PC-9 (cell line): ENCODE results near the gene BAX. TPM values are rescaled to one million over a fixed set of nuclear protein-coding genes. Genes with fewer than 3 reads are reported as not detected.

Source experiments
- Bru-seq: library from RNA; stranded (reverse); fragments of 400-500 nt; gene quantifications from one replicate; lab custom pipeline; 2021; lab: Mats Ljungman, UMichigan
- BruChase-seq, 2 experiments: library from RNA; stranded (reverse); fragments of 400-500 nt; gene quantifications; one replicate each; lab custom pipeline; 2021; lab: Mats Ljungman, UMichigan
- BruUV-seq: library from RNA; stranded (reverse); fragments of 400-500 nt; replicated peaks from 2 replicates; lab custom pipeline; 2021; lab: Mats Ljungman, UMichigan
- CTCF ChIA-PET: fragments of 300-600 bp; sonication (Branson Sonifier 250); formaldehyde crosslinking; loops from one replicate; lab custom pipeline; 2022; ENCODE audit warnings: antibody characterized with exemption; lab: Charles Lee
- POLR2A ChIA-PET: fragments of 300-600 bp; sonication (Branson Sonifier 250); formaldehyde crosslinking; loops from one replicate; lab custom pipeline; 2022; ENCODE audit warnings: antibody characterized with exemption; ENCODE audit not compliant: unreplicated experiment; lab: Charles Lee
- DNase-seq, 2 experiments: peaks; one replicate each; pipeline versions ENCODE4 v3.0.0 to v3.0.0-alpha.2; 2015 to 2022; ENCODE audit warnings: mixed read lengths in 1 of 2
- H2AFZ ChIP-seq: fragments of 200-600 bp; sonication (generic); 2 replicates; pipeline ENCODE4 v1.8.1; 2017; ENCODE audit warnings: antibody characterized with exemption
- H3F3A ChIP-seq: fragments of 200-600 bp; sonication (generic); 2 replicates; pipeline ENCODE4 v1.8.1; 2017; ENCODE audit warnings: antibody characterized with exemption, mild to moderate bottlenecking, low read depth; ENCODE audit not compliant: insufficient read depth
- H3K27ac ChIP-seq: fragments of 200-600 bp; sonication (generic); 2 replicates; pipeline ENCODE4 v1.6.1; 2016; ENCODE audit warnings: mixed run types
- H3K27me3 ChIP-seq: fragments of 200-600 bp; sonication (generic); 2 replicates; pipeline ENCODE4 v1.6.1; 2016; ENCODE audit warnings: low read depth, mixed run types; ENCODE audit not compliant: insufficient read depth
- H3K36me3 ChIP-seq: fragments of 200-600 bp; sonication (generic); 2 replicates; pipeline ENCODE4 v1.6.1; 2016; ENCODE audit warnings: low read depth, mixed run types
- H3K4me1 ChIP-seq: fragments of 200-600 bp; sonication (generic); replicated peaks from 2 replicates; pipeline ENCODE4 v1.6.1; 2016; ENCODE audit warnings: mixed run types; ENCODE audit not compliant: insufficient read depth
- H3K4me2 ChIP-seq: fragments of 200-600 bp; sonication (generic); 2 replicates; pipeline ENCODE4 v1.6.1; 2017; ENCODE audit warnings: mixed run types
- H3K4me3 ChIP-seq: fragments of 200-600 bp; sonication (generic); 2 replicates; pipeline ENCODE4 v1.6.1; 2016; ENCODE audit warnings: mixed run types
- H3K79me2 ChIP-seq: fragments of 200-600 bp; sonication (generic); 2 replicates; pipeline ENCODE4 v1.6.1; 2017; ENCODE audit warnings: low read depth, mixed run types
- H3K9me2 ChIP-seq: fragments of 200-600 bp; sonication (generic); 2 replicates; pipeline ENCODE4 v1.8.1; 2017; ENCODE audit warnings: mild to moderate bottlenecking; ENCODE audit not compliant: insufficient read depth
- H3K9me3 ChIP-seq: fragments of 200-600 bp; sonication (generic); 2 replicates; pipeline ENCODE4 v1.8.1; 2016; ENCODE audit warnings: low read depth; ENCODE audit not compliant: insufficient read depth
- H4K20me1 ChIP-seq: fragments of 200-600 bp; sonication (generic); 2 replicates; pipeline ENCODE4 v1.8.1; 2017; ENCODE audit not compliant: insufficient read depth
- EZH2 ChIP-seq: fragments of 200-600 bp; sonication (generic); IDR thresholded peaks from 2 replicates; pipeline ENCODE4 v1.8.0; 2017; ENCODE audit warnings: antibody characterized with exemption, low read depth
- intact Hi-C: fragments of 100-400 bp; cut with micrococcal nuclease; formaldehyde crosslinking; loops from one replicate; pipeline ENCODE4 v1.10.0; 2022; ENCODE audit not compliant: unreplicated experiment
- long read RNA-seq: library from polyadenylated mRNA; stranded (forward); transcript quantifications from one replicate; pipeline ENCODE4 v2.0.0, GENCODE V29; 2022
- total RNA-seq: library from RNA; stranded (reverse); gene quantifications from 2 replicates; pipeline ENCODE4 v1.2.3, GENCODE V29; 2021
- TF ChIP-seq, protein P1 (sequence below): fragments of 200-600 bp; sonication (generic); conservative IDR thresholded peaks from 2 replicates; pipeline ENCODE4 v1.6.1; 2017; ENCODE audit warnings: mixed run types, antibody characterized with exemption, mild to moderate bottlenecking, moderate library complexity

Gene BAX
- total RNA-seq, result 140 and 198 TPM in 2 replicates
- percentile 78 among the genes with signal in this experiment for Bru-seq, nascent RNA
- BruChase-seq, experiment 1, labeled RNA remaining after a 2-hour chase, result percentile 80 among the genes with signal in this experiment
- BruChase-seq, experiment 2, labeled RNA remaining after a 6-hour chase, result percentile 93 among the genes with signal in this experiment
- long read RNA-seq, transcript BAX-202 (6 exons, 793 nt), result major isoform, 30 of 91 reads
- long read RNA-seq, transcript BAX-203 (5 exons, 433 nt), result minor isoform, 6 of 91 reads
- long read RNA-seq, transcript BAX-201 (5 exons, 1,358 nt), result minor isoform, 17 of 91 reads
- long read RNA-seq, partial matches to known transcripts, result 5 of 91 reads
- long read RNA-seq, other reads (novel, unspliced or antisense), result 27 of 91 reads

GRCh38 chr19:48954595-48955307 lies at the start of gene BAX:
Gene BAX (plus strand): TSS chr19:48954875. CDS start chr19:48954929, 54 bp downstream.
- Histone ChIP-seq H2AFZ (peak within 1 kb of the TSS; percentile 92), H3K4me3 (peak within 1 kb of the TSS; percentile 92), H3K27ac (peak within 1 kb of the TSS; percentile 40), H3K9me3 (no peaks in the 10 kb centered on the region), H3K4me1 (peaks cover 10% of the 10 kb centered on the region; the same call in 1 of the 2 replicates), H3K4me2 (peak within 1 kb of the TSS; percentile 82), H3K79me2 (peaks cover 21% of the 10 kb centered on the region), H3F3A (peaks cover 34% of the 10 kb centered on the region), H3K27me3 (no peaks in the 10 kb centered on the region), H4K20me1 (no peaks in the 10 kb centered on the region), H3K9me2 (no peaks in the 10 kb centered on the region), H3K36me3 (peaks cover 9% of the 10 kb centered on the region; the same call in 1 of the 2 replicates)
- peak; percentile 88 to 97 for DNase-seq
- intact Hi-C loops, result loop anchor here (1.0 kb wide), 1 partner anchor 21 kb away; the partner anchor contains the start of gene DHDH
- ChIA-PET CTCF (interaction anchor here (0.6 kb wide), 2 partner anchors 110 to 113 kb away, joined by 3 to 5 read pairs; no protein-coding TSS in a partner anchor), POLR2A (interaction anchor here (0.6 kb wide), 1 partner anchor 29 kb away, joined by 6 read pairs; no protein-coding TSS in a partner anchor)
- BruUV-seq, result no TSS peak
- TF ChIP-seq, protein P1, sequence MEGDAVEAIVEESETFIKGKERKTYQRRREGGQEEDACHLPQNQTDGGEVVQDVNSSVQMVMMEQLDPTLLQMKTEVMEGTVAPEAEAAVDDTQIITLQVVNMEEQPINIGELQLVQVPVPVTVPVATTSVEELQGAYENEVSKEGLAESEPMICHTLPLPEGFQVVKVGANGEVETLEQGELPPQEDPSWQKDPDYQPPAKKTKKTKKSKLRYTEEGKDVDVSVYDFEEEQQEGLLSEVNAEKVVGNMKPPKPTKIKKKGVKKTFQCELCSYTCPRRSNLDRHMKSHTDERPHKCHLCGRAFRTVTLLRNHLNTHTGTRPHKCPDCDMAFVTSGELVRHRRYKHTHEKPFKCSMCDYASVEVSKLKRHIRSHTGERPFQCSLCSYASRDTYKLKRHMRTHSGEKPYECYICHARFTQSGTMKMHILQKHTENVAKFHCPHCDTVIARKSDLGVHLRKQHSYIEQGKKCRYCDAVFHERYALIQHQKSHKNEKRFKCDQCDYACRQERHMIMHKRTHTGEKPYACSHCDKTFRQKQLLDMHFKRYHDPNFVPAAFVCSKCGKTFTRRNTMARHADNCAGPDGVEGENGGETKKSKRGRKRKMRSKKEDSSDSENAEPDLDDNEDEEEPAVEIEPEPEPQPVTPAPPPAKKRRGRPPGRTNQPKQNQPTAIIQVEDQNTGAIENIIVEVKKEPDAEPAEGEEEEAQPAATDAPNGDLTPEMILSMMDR, result no peak; the same call in 1 of the 2 replicates
- no peak for TF ChIP-seq EZH2

DNA sequence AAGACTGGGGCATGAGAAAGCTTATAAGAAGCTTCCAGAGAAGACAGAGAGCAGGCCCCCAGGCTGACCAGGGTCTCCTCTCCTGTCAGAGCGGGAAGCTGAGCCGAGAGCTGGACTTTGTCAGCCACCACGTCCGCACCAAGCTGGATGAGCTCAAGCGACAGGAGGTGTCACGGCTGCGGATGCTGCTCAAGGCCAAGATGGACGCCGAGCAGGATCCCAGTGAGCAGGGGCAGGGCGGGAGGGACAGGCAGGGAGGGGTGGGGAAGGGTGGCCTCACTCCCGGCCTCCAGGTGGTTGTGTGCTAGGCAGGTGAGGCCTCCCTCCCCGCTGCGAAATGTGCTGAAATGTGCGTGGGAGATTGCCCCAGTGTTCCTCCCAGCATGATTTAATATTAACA lies 49.0 kb upstream of the BAX start:
- H3K27me3 ChIP-seq, result no peaks in the 10 kb centered on the region
- POLR2A ChIA-PET, result no interaction called here
- no peak overlapping the region for H3K4me2 ChIP-seq
- no peak overlapping the region for H3K4me3 ChIP-seq
- H3K27ac ChIP-seq, result no peak overlapping the region
- H3K36me3 ChIP-seq, result peaks cover 11% of the 10 kb centered on the region
- intact Hi-C loops, result no loop called here
- peaks cover 7% of the 10 kb centered on the region; the same call in 1 of the 2 replicates for H3K4me1 ChIP-seq
- no TSS peak for BruUV-seq
- H2AFZ ChIP-seq, result no peak overlapping the region
- no peaks in the 10 kb centered on the region; the same call in 1 of the 2 replicates for H3F3A ChIP-seq
- CTCF ChIA-PET, result no interaction called here
- no peaks in the 10 kb centered on the region for H3K9me2 ChIP-seq
- H3K79me2 ChIP-seq, result peaks cover 16% of the 10 kb centered on the region
- no peak for DNase-seq
- H3K9me3 ChIP-seq, result no peaks in the 10 kb centered on the region
- TF ChIP-seq, protein P1, result no peak
- TF ChIP-seq EZH2, result no peak
- no peaks in the 10 kb centered on the region for H4K20me1 ChIP-seq

DNA sequence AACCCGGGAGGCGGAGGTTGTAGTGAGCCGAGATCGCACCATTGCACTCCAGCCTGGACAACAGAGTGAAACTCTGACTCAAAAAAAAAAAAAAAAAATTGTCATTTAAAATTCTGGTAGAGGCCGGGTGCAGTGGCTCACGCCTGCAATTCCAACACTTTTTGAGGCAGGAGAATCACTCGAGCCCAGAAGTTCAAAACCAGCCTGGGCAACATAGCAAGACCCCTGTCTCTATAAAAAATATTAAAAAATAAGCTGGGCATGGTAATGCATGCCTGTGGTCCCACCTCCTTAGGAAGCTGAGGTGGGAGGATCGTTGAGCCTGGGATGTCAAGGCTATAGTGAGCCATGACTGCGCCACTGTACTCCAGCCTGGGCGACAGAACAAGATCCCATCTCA lies 48.4 kb upstream of the BAX start:
- Histone ChIP-seq H3F3A (no peaks in the 10 kb centered on the region; the same call in 1 of the 2 replicates), H3K9me3 (no peaks in the 10 kb centered on the region), H3K27me3 (no peaks in the 10 kb centered on the region), H3K36me3 (peaks cover 16% of the 10 kb centered on the region), H3K27ac (no peak overlapping the region), H4K20me1 (no peaks in the 10 kb centered on the region), H3K4me3 (no peak overlapping the region), H3K4me2 (no peak overlapping the region), H3K9me2 (no peaks in the 10 kb centered on the region), H3K79me2 (peaks cover 10% of the 10 kb centered on the region), H2AFZ (no peak overlapping the region), H3K4me1 (0 out of 2 replicates have a peak, but pooled peaks cover under 1% of the 10 kb centered on the region)
- ChIA-PET POLR2A (no interaction called here), CTCF (no interaction called here)
- no TSS peak for BruUV-seq
- intact Hi-C loops, result no loop called here
- no peak for DNase-seq
- TF ChIP-seq, protein P1, result no peak
- no peak for TF ChIP-seq EZH2
